Esophagus squamous epithelium (tissue), 4 donors: ENCODE measurements around the gene RPL28.

Experiments
- POLR2A ChIP-seq, 4 donors: fragments of 450-650 bp; IDR thresholded peaks; one replicate each; pipeline ENCODE4 v1.6.1; 2017; ENCODE audit warnings: antibody characterized with exemption in 4 of 4, mild to moderate bottlenecking in 4 of 4, moderate library complexity in 3 of 4
- TF ChIP-seq, protein P1 (sequence below), 6 experiments: fragments of 450-650 bp in 4 of 6; fragments of 200-600 bp in 2 of 6; sonication (generic) in 2 of 6; IDR thresholded peaks; one replicate each; pipeline ENCODE4 v1.5.1; 2016 to 2019; ENCODE audit warnings: antibody characterized with exemption in 6 of 6, mild to moderate bottlenecking in 4 of 6, moderate library complexity in 4 of 6

DNA sequence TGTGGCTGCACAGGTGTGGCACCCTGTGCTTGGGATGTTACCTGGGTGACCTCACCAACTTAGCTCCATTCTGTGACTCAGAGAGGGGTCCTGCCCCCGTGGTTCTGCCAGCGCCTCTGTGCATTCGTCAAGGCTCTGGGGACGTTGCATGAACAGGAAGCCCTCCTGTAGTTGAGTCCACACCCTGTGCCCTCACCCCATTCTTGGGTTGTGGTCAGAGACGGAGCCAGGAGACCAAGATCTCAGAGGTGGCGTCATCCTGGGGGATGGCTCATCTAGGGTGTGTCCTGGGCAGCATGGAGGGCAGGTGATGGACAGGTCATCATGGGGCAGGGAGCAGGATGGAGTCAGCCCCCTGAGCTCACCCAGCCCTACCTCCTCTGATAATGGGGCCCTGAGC, 33.7 kb upstream of the RPL28 start:
- TF ChIP-seq, protein P1, sequence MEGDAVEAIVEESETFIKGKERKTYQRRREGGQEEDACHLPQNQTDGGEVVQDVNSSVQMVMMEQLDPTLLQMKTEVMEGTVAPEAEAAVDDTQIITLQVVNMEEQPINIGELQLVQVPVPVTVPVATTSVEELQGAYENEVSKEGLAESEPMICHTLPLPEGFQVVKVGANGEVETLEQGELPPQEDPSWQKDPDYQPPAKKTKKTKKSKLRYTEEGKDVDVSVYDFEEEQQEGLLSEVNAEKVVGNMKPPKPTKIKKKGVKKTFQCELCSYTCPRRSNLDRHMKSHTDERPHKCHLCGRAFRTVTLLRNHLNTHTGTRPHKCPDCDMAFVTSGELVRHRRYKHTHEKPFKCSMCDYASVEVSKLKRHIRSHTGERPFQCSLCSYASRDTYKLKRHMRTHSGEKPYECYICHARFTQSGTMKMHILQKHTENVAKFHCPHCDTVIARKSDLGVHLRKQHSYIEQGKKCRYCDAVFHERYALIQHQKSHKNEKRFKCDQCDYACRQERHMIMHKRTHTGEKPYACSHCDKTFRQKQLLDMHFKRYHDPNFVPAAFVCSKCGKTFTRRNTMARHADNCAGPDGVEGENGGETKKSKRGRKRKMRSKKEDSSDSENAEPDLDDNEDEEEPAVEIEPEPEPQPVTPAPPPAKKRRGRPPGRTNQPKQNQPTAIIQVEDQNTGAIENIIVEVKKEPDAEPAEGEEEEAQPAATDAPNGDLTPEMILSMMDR (IDR thresholded peaks at IDR 0.05): no peak
- no peak for TF ChIP-seq POLR2A (IDR thresholded peaks at IDR 0.05)
